Fibroblast of pulmonary artery (primary cell): ENCODE measurements around the gene MAGEB1.

Experiments
- DNase-seq: peaks from one replicate; pipeline ENCODE4 v3.0.0-alpha.2; 2010; ENCODE audit warnings: low read depth
- H3K4me3 ChIP-seq: replicated peaks from 2 replicates; pipeline ENCODE4 v1.5.1; 2011; ENCODE audit warnings: low read depth, mild to moderate bottlenecking, control low read depth, low read length, moderate library complexity
- CTCF ChIP-seq: IDR thresholded peaks from 2 replicates; pipeline ENCODE4 v1.5.1; 2011; ENCODE audit warnings: mild to moderate bottlenecking, control low read depth, low read length, inconsistent platforms; ENCODE audit errors: missing control alignments

Gene MAGEB1

GRCh38 chrX:30224536-30224935, 22.4 kb upstream of the MAGEB1 start:
- H3K4me3 ChIP-seq: no peak overlapping the region
- DNase-seq: no peak
- no peak for TF ChIP-seq CTCF

GRCh38 chrX:30228526-30228925, 18.4 kb upstream of the MAGEB1 start:
- no peak for TF ChIP-seq CTCF
- DNase-seq: no peak
- H3K4me3 ChIP-seq: no peak overlapping the region

GRCh38 chrX:30230395-30230794, 16.6 kb upstream of the MAGEB1 start, which contains the start of gene MAGEB3:
TSS of gene MAGEB3 (plus strand) at chrX:30230657. CDS start at chrX:30235925, 5,268 bp downstream.
- TF ChIP-seq CTCF: no peak
- no peak for DNase-seq
- H3K4me3 ChIP-seq: no peak within 1 kb of the TSS

GRCh38 chrX:30241724-30242415, 5.1 kb upstream of the MAGEB1 start, which contains the start of gene MAGEB4:
TSS of gene MAGEB4 (plus strand) at chrX:30242000. CDS start at chrX:30242136, 136 bp downstream.
- DNase-seq: no peak
- no peak for TF ChIP-seq CTCF
- no peak within 1 kb of the TSS for H3K4me3 ChIP-seq

- no peak for DNase-seq
- no peak for TF ChIP-seq CTCF
- no peak overlapping the region for H3K4me3 ChIP-seq
Observed at GRCh38 chrX:30248854-30249253, 1.9 kb downstream of the MAGEB1 start.

- TF ChIP-seq CTCF: no peak
- DNase-seq: no peak
Observed at GRCh38 chrX:30253257-30253656, 6.3 kb downstream of the MAGEB1 start.

GRCh38 chrX:30259927-30260326, 13.0 kb downstream of the MAGEB1 start:
- DNase-seq: no peak
- no peak overlapping the region for H3K4me3 ChIP-seq
- TF ChIP-seq CTCF: no peak

More at GRCh38 chrX:30253257-30253656, 6.3 kb downstream of the MAGEB1 start:
- H3K4me3 ChIP-seq: no peak overlapping the region
